Adrenal gland (tissue), 5 donors: ENCODE data around the gene GNAO1.

Experiments used
- POLR2A ChIP-seq, 2 donors: fragments of 450-650 bp; IDR thresholded peaks; one replicate each; pipeline ENCODE4 v1.6.1; 2017; ENCODE audit warnings: antibody characterized with exemption in 2 of 2, mild to moderate bottlenecking in 2 of 2, moderate library complexity in 1 of 2
- TF ChIP-seq, protein P1 (sequence below), 6 experiments: fragments of 450-650 bp in 4 of 6; fragments of 200-600 bp in 2 of 6; sonication (generic) in 1 of 6; IDR thresholded peaks; 1 replicate in 5 of 6; 2 replicates in 1 of 6; pipeline versions ENCODE4 v1.5.1 to v1.8.0; 2016 to 2021; ENCODE audit warnings: antibody characterized with exemption in 6 of 6, mild to moderate bottlenecking in 2 of 6, moderate library complexity in 1 of 6
- donor health status: DM: no; HTN: no; CAD: no.

DNA sequence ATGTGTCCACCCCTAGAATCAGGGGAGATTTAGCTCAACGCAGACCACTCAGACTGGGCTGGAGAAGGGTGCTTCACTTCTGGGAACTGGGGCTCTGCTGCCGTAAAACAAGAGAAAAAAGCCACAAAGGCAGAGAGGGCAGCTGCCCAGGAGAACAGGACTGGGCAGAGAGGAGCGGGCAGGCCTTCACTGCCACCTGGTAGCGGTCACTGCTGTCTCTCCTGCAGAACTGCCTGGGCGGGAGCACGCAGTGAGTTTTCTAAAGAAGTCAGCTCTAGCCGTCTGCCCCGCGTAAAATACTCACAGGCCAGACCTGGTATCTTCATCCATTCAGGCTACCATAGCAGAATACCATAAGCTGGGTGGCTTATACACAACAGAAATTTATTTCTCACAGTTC is 130.3 kb downstream of the GNAO1 start:
- TF ChIP-seq POLR2A (IDR thresholded peaks at IDR 0.05): no peak
- TF ChIP-seq, protein P1, sequence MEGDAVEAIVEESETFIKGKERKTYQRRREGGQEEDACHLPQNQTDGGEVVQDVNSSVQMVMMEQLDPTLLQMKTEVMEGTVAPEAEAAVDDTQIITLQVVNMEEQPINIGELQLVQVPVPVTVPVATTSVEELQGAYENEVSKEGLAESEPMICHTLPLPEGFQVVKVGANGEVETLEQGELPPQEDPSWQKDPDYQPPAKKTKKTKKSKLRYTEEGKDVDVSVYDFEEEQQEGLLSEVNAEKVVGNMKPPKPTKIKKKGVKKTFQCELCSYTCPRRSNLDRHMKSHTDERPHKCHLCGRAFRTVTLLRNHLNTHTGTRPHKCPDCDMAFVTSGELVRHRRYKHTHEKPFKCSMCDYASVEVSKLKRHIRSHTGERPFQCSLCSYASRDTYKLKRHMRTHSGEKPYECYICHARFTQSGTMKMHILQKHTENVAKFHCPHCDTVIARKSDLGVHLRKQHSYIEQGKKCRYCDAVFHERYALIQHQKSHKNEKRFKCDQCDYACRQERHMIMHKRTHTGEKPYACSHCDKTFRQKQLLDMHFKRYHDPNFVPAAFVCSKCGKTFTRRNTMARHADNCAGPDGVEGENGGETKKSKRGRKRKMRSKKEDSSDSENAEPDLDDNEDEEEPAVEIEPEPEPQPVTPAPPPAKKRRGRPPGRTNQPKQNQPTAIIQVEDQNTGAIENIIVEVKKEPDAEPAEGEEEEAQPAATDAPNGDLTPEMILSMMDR (IDR thresholded peaks at IDR 0.05): no peak
